GM19455 (cell line): ENCODE data around the gene GOLGA5.

ENCODE experiments used
- ATAC-seq: cut with Tn5 transposase; IDR thresholded peaks from one replicate; pipeline ENCODE4 v1.9.1; 2021; ENCODE audit not compliant: unreplicated experiment

The GOLGA5 gene

DNA sequence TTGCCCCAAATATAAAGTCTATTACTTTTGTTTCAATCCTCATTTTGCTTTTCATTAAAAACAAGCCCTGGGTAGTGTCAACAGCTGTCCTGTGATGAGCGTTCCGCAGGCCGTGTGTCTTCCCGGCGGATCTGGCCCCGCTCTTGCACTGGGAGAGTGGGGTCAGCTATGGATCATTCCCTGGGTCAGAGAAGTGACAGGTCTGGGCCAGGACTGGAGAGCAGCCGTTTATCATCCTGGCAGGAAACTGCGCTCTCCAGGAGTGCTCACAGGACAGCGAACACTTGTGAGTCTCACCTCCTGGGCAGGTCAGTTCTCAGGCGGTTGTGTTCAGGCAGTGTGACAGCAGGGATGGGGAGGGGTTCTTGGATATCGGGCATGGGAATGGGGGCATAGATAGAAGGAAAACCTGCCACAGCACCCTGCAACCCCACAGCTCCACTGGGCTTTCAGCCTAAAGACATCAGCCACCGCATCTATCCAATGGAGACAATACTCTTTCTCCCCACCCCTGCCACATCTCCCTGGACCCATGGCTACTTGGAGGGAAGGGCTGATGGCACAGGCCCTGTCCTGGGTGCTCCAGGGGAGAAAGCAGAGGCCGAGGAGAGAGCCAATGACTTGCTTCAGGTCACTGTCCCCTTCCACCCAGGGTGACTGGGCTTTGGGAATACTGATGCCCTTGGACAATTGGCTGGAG is 81.0 kb downstream of the GOLGA5 start:
- ATAC-seq: no peak

DNA sequence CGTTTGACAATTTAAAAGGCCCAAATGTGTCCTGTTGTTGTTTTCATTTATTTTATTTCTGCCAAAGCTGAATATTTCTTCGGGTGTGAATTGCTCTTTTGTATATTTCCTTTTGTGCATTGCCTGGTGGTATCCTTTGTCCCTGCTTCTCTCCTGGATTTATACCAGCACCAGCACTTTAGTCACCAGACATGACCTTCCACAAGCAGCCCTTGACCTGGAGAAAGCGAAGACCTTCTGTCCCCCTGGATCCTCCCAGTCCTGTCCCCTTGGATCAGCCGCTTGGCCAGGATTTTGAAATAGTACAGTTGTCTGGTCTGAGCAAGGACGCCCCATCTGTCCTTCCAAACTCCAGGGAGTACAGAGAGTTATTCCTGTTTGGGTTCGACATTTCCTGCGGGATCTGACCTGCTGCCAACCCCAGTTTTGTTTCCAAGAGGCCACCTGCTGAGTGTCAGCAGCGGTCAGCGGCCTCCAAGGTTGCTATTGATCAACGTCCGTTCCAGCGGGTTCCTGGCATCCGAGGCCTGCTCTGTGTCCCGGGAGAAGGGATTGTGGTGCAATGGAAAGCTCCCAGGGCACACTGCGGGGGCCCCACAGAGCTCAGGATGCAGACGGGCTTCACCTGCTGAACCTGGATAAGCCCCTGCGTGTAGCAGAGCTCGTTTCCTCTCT is 83.8 kb downstream of the GOLGA5 start:
- no peak for ATAC-seq

DNA sequence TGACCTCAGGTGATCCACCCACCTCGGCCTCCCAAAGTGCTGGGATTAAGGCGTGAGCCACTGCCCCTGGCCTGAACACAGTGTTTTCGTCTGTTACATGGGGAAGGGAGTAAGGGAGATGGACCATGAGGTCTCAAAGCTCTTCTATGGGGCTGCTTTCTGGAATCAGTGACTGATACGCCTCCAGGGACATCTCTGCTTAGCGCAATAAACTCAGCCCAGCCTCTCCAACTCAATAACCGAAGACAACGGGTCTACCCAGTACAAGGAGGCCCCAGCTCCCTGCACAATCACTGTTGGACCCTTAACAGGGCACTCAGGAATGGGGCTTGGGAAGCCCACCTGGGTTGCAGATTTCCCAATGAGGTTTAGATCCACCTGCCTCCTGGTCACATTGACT is 86.2 kb downstream of the GOLGA5 start:
- ATAC-seq: no peak

DNA sequence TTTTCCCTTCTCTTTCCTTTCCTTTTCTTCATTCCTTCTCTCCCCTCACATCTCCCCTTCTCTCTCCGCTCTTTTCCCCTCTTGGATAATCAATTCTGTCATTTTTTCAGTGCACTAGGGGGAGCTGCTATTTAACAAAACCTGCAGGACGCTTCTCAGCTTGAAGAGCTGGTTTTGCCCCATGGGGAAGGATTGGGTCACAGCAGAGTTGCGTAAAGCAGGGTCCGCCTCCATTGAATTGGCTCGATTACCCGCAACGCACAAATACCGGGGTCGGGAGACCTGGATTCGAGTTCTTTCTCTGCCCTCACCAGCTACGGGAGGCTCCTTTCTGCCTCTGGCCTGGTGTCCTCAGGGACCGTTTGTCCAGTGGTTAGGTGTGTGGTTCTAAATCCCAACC is 86.7 kb downstream of the GOLGA5 start:
- no peak for ATAC-seq

DNA sequence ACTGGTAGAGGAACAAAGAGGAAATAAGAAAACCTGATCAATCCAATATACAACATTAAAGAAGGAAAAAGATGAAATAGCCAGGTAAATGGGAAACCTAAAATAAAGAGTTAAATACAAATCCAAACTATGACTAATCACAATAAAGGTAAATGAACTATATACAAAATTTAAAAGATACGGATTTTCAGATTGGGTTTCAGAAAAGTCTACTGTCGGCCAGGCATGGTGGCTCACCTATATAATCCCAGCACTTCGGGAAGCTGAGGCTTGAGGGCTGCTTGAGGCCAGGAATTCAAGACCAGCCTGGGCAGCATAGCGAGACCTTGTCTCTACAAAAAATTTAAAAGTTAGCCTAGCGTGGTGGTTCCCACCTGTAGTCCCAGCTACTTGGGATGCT is 89.0 kb downstream of the GOLGA5 start:
- ATAC-seq: no peak

DNA sequence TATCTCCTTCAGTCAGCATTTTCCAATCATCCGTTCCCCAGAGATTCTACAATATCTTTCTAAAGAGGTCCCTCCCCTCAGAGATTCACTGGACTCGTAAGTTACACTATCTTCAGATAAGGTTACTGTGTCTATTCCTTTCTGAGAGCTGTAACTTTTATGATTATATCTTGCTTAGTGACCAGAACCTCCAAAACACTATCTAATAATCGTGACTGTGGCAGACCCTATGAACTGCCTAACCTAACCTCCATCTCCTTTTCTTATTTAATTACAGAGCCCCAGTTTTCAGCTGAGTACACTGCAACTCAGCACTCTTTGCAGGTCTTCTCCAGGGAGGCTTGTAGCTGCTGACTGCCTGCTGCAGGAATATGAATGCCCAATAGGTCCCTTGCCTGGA is 90.3 kb downstream of the GOLGA5 start:
- no peak for ATAC-seq

DNA sequence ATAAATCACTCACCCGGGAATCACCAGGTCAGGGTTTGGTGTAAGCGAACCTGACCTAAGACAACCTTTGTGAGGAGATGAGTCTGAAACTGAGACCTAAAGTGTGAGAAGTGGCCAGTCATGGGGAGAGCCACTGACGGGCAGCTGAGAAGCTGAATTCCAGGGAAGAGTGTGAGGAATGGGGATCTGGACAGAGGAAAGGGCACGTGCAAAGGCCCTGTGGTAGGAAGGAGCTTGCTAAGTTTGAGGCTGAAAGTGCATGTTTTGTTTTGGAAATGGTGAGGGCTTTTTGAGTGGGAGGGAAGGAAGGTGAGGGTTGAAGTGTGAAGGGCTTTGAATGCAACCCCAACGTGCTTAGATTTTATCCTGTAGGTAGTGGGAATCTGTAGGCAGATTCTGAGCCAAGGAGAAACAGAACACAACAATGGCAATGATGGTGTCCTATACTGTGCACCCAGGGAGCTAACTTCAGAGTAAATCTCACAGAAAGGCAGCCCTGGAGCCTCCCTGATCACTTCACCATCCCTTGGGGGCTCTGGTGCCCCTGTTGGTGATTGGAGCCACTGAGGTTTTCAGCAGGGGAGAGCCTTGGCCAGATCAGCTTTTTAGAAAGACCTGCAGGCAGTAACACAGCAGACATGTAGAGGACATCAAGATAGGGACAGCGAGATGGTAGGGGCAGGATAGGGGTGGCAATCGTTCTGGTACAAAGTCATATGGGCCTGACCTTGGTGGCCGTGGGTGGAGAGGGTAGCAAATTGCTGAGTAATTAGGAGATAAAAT is 91.4 kb downstream of the GOLGA5 start:
- ATAC-seq: no peak

DNA sequence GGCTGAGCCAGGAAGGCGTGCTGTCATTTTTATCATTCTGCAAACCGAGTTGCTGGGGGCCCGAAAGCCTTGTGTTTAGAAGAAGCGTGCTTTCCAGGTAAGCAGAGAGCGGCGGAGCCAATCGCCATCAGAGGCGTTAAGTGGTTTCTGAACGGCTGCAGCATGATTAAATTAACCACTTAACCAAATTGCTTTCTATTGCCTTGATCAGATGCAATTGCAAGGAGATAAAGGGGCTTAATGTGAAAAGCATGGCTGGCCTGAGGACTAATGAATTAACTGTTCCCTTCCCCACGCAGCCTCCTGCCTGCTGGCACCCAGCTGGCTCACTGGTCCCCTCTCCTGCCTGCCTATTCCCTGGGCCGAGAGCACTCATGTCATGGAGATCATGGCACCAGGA is 92.2 kb downstream of the GOLGA5 start:
- ATAC-seq: no peak

DNA sequence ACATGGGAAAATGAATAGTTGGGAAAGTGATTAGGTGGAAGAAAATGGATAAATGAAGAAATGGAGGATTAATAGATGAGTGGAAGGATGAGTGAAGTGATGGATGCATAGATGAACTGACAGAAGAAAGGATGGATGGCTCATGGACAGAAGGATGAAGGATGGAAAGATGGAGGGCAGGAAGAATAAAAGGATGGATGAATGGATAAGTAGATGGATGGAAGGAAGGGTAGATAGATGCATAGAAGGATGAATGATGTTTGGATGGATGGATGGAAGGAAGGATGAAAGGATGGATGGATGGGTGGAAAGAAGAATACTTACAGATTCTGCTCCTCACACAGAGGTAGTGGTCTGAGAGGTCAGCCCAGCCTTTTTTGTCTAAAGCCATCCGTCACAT is 93.1 kb downstream of the GOLGA5 start:
- no peak for ATAC-seq

DNA sequence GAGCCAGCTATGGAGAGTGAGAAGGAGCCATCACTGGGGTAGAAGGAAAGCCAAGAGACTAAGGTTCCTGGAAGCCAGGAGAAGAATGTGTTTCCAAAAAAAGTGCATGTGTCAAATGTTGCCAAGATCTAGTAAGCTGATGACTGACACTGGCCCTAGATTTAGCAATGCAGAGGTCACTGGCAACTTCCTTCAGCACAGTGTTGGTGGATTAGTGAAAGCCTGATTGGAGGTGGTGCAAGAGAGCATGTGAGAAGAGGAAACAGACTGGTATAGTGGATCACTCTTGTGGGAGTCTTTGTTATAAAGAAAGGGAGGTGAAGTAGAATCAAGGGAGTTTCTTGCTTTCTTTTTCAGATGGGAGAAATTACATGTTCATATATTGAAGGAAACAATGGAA is 94.8 kb downstream of the GOLGA5 start:
- ATAC-seq: no peak
